ENCODE data around the gene TRIM25. TPM values are rescaled to one million over a fixed set of nuclear protein-coding genes. Genes with fewer than 3 reads are reported as not detected.
A peak's percentile ranks its signal among the peaks of the same experiment; 100 is the strongest.
"Not testable (repeated sequence)": the region's sequence is repeated elsewhere in the genome, so short reads cannot be mapped to it uniquely, and the experiment has no call there.

The TRIM25 gene, protein sequence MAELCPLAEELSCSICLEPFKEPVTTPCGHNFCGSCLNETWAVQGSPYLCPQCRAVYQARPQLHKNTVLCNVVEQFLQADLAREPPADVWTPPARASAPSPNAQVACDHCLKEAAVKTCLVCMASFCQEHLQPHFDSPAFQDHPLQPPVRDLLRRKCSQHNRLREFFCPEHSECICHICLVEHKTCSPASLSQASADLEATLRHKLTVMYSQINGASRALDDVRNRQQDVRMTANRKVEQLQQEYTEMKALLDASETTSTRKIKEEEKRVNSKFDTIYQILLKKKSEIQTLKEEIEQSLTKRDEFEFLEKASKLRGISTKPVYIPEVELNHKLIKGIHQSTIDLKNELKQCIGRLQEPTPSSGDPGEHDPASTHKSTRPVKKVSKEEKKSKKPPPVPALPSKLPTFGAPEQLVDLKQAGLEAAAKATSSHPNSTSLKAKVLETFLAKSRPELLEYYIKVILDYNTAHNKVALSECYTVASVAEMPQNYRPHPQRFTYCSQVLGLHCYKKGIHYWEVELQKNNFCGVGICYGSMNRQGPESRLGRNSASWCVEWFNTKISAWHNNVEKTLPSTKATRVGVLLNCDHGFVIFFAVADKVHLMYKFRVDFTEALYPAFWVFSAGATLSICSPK
- 23.8 and 25.9 TPM in 2 replicates for total RNA-seq (2014; rRNA removed; shearing (Covaris generic))

DNA sequence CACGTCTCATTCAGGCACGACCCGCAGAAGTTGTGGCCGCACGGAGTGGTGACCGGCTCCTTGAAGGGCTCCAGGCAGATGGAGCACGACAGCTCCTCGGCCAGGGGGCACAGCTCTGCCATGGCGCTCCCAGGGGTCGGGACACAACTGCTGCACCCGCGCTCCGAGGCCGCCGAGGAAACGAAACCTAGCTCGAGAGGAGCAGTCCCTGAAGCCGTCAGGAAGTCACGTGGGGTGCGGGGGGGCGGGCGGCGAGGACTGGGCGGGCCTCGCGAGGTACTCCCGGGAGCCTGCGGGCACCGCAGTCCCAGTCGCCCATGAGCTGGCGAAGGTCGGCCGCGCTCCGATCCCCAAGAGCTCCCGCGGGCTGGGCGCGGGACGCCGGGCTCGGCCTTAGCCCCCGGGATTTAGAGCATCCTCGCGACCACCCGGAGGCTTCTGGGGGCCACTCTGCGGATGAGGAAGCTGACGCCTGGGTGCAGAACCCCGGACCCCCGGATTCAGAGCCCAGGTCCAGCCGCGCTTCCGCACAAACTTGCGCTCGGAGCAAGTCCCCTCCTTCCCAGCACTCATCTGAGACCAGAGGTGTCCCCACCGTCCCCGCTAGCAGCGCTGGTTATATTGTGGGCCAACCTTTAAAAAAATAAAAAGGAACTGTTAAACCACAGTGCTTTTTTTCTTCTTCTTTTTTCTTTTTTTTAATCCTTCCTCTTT lies at the start of gene TRIM25:
TRIM25 (minus strand) TSS at position 183 of the 714 bp plus-strand sequence; CDS start at position 122, 61 bp downstream.
- DNase-seq (ENCODE audit: low spot score) = peak; percentile 91

DNA sequence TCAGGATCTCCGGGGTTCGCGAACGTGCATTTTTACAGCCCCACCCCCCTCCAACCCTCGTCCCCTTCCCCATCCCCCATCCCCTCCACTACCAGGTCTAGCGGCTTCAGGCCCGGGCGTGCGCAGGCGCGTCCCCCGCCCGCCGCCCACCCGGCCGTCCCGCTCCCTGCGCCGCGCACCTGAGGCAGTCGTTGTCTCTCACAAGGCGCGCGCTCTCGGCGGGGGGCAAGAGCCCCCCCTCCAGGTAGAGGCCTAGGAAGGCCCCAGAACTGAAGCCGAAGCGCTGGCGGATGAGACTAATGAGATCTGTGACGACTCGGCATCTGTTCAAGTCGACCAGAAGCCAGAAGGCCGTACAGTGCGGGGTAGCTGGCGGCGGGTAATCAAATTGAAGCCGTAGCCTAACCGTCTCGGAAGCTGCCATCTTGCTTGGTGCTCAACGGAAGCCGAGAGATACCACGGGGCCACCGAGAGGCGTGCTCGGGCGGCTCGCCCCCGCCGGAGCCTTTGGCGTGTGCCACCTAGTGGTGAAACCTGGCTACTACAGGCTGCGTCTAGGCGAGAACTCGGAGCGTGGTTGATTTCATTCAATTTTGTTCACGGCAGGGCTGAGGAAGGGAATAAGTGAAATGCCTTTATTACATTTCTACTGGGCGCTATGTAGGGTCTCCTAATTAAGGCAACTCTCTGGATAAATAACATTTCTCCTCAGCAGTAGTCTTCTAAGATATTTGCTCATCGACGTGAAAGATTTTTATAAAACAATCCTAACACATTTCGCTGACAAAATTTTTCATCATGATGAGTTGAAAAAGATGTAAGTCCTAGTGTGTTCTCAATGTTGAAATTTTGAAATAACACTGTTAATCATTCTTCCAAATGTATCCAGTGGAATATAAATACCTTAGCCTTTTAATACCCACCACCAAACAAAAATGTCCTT lies 47.0 kb upstream of the TRIM25 start, which contains the start of gene COIL:
COIL (minus strand) TSS at position 455 of the 943 bp plus-strand sequence; CDS start at position 424, 31 bp downstream.
- peak; percentile 90 for DNase-seq (ENCODE audit: low spot score)

DNA sequence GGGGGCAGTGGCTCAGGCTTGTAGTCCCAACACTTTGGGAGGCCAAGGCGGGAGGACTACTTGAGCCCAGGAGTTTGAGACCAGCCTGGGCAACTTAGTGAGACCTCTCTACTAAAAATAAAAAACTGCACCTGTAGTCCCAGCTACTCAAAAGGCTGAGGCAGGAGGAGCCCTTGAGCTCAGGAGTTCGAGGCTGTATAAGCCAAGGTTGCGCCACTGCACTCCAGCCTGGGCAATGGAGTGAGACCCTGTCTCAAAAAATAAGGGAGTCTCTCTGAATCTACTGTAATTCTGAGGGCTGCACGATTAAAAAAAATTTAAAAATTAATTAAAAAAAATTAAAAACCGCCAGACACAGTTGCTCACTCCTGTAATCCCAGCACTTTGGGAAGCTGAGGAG lies 43.1 kb upstream of the TRIM25 start:
- no peak for DNase-seq (ENCODE audit: low spot score)

DNA sequence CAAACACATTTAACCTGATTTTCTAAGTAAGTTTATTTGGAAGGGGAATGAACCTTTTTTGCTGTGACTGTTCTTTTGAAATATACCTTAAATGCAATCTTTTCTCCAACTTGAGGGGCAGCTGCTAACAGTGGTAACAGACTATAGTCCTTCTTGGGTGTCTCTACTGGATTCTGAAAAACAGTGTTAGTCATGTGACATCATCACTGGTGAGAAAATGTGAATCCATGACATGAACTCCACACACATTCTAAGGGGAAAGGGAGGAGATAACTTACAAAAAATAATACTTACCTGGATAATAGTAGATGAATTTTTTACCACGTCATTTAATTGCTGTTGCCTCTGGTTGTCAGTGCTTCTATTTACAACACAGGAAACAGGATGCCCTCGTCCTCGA lies 35.7 kb upstream of the TRIM25 start:
- no peak for DNase-seq (ENCODE audit: low spot score)

DNA sequence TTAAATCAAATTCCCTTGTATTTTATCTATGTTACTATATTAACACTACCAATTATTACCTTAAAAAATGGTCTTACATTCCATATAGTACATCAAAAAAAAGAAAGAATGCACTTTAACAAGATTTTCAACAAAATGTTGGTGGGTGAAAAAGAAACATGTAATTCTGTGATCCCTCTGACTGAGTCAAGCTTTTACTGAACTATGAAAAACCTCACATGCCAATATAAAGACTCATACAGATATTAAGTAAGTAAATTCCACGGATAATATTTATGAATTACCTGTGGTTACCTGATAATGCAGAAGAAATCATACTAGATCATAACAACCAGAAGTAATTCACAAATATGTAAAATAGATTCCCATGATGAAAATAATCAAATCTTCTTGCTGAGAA lies 34.6 kb upstream of the TRIM25 start:
- no peak for DNase-seq (ENCODE audit: low spot score)

DNA sequence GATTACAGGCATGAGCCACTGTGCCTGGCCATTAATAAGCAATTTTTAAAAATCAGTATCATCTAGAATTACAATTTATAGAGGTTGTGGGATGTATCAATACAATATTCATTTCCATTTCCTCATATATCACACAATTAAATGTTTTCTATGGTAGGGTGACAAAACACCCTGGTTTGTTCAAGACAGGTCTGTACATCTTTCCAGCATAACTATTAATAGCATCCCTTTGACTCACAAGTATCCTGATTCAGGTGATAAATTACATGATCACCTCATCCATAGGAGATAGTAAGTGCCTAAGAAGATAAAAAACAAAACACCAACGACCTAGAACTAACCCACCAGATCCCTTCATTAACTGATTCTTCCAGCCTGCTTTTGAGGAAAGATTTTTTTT lies 33.9 kb upstream of the TRIM25 start:
- no peak for DNase-seq (ENCODE audit: low spot score)

DNA sequence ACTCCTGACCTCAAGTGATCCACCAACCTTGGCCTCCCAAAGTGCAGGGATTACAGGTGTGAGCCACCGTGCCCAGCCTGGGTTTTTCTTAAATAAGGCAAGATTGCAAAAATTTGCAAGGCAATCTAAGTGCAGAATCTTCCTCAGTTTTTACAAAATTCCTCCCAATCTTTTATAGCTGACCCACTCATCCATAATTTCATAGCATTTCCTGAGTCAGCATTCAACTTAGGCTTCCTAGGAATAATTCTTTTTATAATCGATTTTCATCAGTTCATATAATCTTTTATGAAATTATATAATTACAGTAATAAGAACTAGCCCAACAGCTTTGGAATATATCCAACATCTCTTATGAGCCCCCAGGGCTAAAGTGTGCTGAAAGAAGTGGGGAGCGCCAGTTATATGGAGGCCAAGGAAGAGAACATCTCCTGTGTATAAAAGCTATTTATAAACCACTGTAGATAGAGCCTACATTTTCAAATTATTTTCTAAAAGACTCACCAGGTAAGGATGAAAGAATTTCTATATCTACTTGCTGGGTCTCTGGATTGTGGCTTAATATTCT lies 32.2 kb upstream of the TRIM25 start:
- no peak for DNase-seq (ENCODE audit: low spot score)

DNA sequence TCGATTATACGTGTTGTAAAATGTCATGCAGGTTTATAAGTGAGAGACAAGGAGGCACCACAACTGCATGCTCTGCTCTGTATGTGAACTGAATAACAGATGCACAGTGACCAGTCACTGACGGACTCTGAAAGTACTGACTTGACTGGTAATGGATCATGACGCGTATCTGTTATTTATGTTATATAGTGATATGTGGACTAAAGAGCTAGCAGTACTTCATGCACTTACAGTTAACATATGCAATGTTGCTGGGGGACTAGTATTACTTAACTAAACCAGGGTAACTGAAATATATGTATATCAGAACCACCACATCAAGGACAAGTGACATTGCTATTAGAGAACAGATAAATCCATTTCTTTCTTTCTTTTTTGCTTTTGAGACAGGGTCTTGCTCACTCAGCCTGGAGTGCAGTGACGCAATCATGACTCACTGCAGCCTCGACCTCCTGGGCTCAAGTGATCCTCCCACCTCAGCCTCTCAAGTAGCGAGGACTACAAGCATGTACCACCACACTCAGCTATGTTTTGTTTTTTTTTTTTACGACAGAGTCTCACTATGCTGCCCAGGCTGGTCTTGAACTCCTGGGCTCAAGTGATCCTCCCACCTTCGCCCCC lies 29.8 kb upstream of the TRIM25 start:
- DNase-seq (ENCODE audit: low spot score) = no peak

DNA sequence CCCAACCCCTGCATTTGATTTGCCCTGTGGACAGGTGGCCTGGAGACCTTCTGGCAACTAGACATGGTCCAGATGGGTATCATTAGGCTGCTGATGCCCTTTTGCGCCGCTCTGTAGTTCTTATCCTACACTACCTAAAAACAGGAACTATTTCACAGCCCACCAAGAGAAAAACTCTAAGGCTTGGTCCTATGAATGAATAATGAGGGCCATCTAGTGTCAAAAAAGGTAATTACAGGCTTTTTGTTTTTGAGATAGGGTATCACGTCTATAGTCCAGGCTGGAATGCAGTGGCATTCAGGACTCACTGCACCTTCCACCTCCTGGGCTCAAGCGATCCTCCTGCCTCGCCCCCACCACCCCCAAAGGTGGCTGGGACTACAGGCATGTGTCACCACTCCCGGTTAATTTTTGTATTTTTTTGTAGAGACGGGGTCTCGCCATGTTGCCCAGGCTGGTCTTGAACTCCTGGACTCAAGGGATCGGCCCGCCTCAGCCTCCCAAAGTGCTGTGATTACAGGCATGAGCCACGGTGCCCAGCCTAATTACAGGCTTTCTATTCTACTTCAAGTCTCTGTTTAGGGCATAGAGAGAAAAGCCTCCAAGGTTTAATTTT lies 26.1 kb upstream of the TRIM25 start:
- peak; percentile 45 for DNase-seq (ENCODE audit: low spot score)

DNA sequence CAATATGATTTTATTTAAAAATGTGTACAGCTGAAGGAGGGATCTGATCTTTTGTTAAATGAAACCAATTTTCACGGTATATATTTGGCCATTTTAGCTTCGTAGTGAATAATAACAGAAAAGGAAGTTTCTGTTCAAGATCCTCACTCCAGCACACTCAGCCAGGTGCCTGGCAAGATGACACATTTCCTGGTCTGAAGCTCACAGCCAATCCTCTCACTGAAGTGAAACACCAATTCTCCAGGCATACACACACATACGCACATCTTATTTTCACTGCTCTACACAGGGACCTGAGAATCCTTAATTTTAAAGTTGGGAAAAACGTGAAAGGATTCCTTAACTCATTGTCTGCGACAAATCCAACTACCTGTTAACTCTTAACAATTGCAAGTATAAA lies 24.4 kb upstream of the TRIM25 start:
- DNase-seq (ENCODE audit: low spot score) = not testable (repeated sequence)

DNA sequence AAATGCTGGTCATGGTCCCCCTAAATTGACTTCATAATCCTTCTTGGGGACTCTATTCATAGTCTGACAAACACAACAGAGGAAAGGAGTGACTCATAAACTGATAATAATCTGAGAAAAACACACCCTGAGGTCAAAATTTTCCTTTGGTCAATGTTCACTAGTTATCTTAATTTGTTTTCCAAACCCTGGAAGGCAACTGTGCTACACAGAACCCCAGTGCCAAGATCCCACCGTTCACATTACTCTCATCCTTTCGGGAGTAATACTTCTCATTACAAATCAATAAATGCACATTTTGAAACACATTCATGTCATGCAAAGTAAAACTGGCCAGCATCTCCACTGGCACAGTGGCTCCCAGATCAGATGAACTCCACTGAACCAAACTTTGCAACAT lies 23.8 kb upstream of the TRIM25 start:
- no peak for DNase-seq (ENCODE audit: low spot score)

DNA sequence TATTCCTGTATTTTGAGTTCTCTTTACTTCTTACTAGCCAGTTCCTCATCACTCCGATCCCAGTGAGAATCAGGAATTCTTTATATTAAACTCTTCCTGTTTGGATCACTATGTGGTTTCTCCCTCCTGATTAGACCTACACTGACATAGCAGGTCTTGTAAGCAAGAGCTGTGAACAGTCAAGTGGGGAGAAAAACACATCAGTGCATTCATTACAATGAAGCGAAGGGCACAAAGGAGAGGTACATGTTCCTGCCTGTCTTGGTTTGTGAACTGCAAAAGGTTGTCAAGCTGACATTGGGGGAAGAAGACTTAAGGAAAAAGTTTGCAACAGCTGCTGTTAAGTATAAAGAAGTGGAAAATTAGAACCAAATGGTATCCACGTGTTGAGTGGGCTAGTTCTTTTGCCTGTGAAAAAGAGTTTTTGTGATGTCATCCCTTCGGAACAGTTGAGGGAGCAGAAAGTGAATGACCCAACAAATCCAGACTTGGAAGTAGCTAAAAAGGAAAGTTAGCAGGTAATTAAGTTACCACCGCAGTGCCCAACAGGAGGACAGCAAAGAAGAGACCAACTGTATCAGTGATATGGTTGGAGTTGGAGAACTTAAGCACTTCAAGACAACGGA lies 23.0 kb upstream of the TRIM25 start:
- no peak for DNase-seq (ENCODE audit: low spot score)

DNA sequence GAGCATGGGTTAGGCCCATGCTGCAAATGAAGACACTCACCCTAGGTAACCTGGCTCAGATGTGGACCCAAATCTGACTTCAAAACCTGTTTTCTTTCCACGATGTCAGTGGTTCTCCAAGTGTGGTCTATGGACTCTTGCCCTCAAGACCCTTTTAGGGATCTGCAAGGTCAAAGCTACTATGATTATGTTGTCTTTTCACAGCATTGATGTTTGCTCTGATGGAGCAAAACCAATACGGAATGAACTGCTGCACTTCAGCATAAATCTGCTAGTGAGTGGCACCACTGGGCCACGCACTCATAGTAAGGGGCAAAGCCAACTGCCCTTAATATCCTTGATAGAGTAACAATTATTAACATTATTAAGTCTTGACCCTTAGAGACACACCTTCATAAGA lies 21.6 kb upstream of the TRIM25 start:
- no peak for DNase-seq (ENCODE audit: low spot score)

DNA sequence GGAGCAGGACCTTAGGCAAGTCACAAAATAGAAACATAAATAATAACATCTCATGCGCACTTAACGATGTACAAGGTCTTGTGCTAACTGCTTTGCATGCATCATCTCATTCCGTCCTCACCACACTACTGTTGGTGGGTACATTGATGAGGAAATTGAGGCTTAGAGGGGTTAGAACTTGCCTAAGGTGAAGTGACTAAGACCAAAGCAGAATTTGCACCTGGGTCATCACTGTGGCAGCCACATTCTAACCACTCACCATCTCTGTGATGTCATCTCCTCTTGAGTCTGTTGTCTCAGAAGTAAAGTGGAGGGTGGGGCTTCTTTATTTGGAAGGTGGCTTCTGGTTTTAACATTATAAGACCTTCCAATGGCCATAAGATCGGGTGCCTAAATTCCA lies 20.4 kb upstream of the TRIM25 start:
- DNase-seq (ENCODE audit: low spot score) = no peak

DNA sequence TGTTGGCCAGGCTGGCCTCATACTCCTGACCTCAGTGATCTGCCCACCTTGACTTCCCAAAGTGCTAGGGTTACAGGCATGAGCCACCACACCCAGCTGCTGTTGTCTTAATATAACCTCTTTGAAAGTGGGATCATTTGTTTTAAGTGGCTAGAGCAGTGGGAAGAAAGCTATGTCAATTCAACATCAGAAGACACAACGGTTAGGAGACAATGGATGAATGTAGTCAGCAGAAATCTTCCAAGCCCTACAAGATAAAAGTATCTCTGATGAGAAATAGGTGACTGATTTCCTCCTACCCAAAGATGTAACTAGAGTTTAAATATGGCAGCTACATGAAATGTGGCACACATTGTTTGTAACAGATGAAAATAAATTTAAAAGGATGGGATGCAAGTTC lies 20.0 kb upstream of the TRIM25 start:
- DNase-seq (ENCODE audit: low spot score) = no peak

DNA sequence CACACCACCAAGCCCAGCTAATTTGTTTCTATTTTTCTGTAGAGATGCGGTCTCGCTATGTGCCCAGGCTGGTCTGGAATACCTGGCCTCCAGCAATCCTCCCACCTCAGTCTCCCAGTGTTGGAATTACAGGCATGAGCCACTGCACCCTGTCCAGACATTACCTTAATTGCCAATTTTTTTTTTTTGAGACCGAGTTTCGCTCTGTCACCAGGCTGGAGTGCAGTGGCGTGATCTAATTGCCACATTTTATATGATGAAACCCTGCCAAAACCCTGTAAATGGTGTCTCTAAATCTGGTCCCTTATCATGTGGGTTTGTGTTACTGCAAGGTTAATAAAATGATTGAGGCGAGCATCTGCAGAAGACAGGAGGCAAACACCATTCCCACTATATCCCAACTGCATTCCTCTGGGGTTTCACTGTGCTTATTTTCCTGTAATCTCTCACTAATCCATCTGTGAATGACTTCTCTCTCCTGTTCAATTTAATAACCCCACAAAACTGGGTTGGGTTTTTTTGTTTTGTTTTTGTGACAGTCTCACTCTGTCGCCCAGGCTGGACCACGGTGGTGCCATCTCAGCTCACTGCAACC lies 19.4 kb upstream of the TRIM25 start:
- no peak for DNase-seq (ENCODE audit: low spot score)

DNA sequence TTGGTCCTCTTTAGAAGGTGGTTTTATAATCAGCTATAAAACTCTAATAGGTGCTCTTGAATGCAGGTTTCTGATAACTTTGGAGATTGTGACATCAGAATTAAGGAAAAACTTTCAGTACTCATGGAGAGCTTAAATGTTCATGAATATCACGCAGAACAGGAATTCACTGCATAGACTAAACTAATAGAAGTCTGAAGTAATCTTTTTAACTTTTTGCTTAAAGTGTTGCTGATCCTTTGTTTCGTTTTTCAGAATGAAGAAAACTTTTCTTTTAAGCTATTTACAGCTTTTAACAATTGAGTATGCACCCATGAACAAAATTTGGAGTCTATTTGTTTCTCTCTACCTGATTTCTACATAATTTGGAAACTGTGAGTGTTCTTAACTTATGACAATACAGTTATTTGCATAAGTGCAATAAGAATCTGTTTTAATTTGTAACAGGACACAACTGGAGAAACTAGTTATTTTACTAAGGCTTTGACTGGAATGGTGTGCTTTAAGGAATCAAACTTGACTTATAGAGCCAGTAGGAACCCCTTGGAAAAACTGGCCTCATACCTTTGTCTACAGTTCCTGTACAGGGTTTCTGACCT lies 17.0 kb upstream of the TRIM25 start:
- no peak for DNase-seq (ENCODE audit: low spot score)

DNA sequence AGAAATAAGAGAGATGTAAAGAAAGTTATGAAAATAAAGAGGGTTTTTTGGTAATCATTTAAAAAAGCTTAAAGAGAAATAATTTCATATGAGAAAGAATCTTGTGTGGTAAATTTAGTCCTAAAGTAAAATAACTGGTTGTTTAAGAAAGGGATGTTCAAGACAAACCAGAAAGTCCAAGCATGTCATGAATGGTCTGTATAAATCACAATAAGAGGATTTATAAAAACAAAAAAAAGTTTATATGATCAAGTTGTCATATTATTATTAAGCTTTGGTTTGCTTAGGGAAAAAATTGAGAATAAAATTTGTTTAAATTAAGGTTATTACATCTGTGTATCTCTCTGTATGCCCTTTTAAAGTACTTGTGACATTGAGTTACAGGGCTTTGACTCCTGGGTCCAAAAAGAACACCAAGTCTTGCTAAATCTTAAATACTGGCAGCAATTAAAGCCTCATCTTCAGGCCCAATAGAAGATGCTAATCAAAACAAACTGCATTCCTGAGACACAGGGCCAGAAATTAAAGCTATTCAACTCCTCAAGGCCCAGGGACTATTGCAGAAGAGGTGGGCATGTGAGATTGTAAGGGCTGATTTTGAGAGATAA lies 15.6 kb upstream of the TRIM25 start:
- DNase-seq (ENCODE audit: low spot score) = no peak

Measured in H4 (cell line).